Adrenal gland (tissue), 5 donors: ENCODE data around the gene ENPP7.

Source experiments
- CTCF ChIP-seq, 6 experiments: fragments of 450-650 bp in 4 of 6; fragments of 200-600 bp in 2 of 6; sonication (generic) in 1 of 6; IDR thresholded peaks; 1 replicate in 5 of 6; 2 replicates in 1 of 6; pipeline versions ENCODE4 v1.5.1 to v1.8.0; 2016 to 2021; ENCODE audit warnings: antibody characterized with exemption in 6 of 6, mild to moderate bottlenecking in 2 of 6, moderate library complexity in 1 of 6
- POLR2A ChIP-seq, 2 donors: fragments of 450-650 bp; IDR thresholded peaks; one replicate each; pipeline ENCODE4 v1.6.1; 2017; ENCODE audit warnings: antibody characterized with exemption in 2 of 2, mild to moderate bottlenecking in 2 of 2, moderate library complexity in 1 of 2
- donor health status: DM: no; HTN: no; CAD: no.

- TF ChIP-seq CTCF (IDR thresholded peaks at IDR 0.05) (no peak), POLR2A (IDR thresholded peaks at IDR 0.05) (no peak)
Measured at GRCh38 chr17:79704691-79705090, 26.1 kb upstream of the ENPP7 start.
